ENCODE results near the gene LRIG1.

Gene LRIG1

GRCh38 chr3:66415867-66416428 is 84.9 kb downstream of the LRIG1 start:
- no peak for DNase-seq

GRCh38 chr3:66414846-66415245 is 86.0 kb downstream of the LRIG1 start:
- no peak for DNase-seq

- DNase-seq, result no peak
Measured at GRCh38 chr3:66413151-66413751, 87.6 kb downstream of the LRIG1 start.

GRCh38 chr3:66411961-66412887 is 88.6 kb downstream of the LRIG1 start:
- DNase-seq, result no peak

GRCh38 chr3:66411474-66411873 is 89.3 kb downstream of the LRIG1 start:
- DNase-seq, result no peak

GRCh38 chr3:66410976-66411375 is 89.8 kb downstream of the LRIG1 start:
- DNase-seq, result no peak

GRCh38 chr3:66409771-66410754 is 90.8 kb downstream of the LRIG1 start:
- no peak for DNase-seq

GRCh38 chr3:66407611-66408218 is 93.1 kb downstream of the LRIG1 start:
- peak; percentile 38 to 71 for DNase-seq

GRCh38 chr3:66406831-66407610 is 93.8 kb downstream of the LRIG1 start:
- no peak for DNase-seq

GRCh38 chr3:66406163-66406562 is 94.7 kb downstream of the LRIG1 start:
- DNase-seq, result no peak

GRCh38 chr3:66405701-66406091 is 95.1 kb downstream of the LRIG1 start:
- no peak for DNase-seq

- DNase-seq, result no peak
Measured at GRCh38 chr3:66404903-66405700, 95.7 kb downstream of the LRIG1 start.

- DNase-seq, result no peak
Measured at GRCh38 chr3:66404197-66404596, 96.6 kb downstream of the LRIG1 start.

- no peak for DNase-seq
Measured at GRCh38 chr3:66403323-66403990, 97.4 kb downstream of the LRIG1 start.

GRCh38 chr3:66402596-66403290 is 98.1 kb downstream of the LRIG1 start:
- no peak for DNase-seq

GRCh38 chr3:66401675-66402491 is 98.9 kb downstream of the LRIG1 start:
- DNase-seq, result no peak

- DNase-seq, result no peak
Measured at GRCh38 chr3:66401157-66401550, 99.7 kb downstream of the LRIG1 start.

GRCh38 chr3:66400411-66401156 is 100.2 kb downstream of the LRIG1 start:
- no peak for DNase-seq

All from NCI-H524 (cell line).